GM21786 (cell line): ENCODE data around the gene ARFGEF2.
"Not testable (repeated sequence)": the region's sequence is repeated elsewhere in the genome, so short reads cannot be mapped to it uniquely, and the experiment has no call there.

Source experiments
- ATAC-seq: cut with Tn5 transposase; IDR thresholded peaks from one replicate; pipeline ENCODE4 v1.9.1; 2021; ENCODE audit not compliant: unreplicated experiment

Gene ARFGEF2

GRCh38 chr20:48949304-48950170 lies 28.0 kb downstream of the ARFGEF2 start:
- ATAC-seq, result no peak

DNA sequence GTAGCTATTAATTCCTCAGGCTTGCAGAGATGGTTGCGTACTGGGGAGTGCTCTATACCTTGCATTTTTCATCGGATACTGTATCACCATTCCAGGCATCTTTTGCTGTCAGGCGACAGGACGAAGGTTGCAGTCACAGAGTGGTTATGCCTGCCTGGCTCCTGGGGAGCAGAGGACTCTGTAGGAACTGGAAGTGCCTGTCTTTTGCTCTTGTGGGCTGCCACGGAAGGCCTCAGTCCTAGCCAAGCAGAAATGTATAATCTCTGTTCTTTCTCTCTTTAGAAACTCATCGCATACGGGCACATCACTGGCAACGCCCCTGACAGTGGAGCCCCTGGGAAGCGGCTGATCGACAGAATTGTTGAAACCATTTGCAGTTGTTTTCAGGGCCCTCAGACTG lies 29.5 kb downstream of the ARFGEF2 start:
- ATAC-seq, result no peak

- ATAC-seq, result no peak
Measured at GRCh38 chr20:48951646-48952045, 30.1 kb downstream of the ARFGEF2 start.

- no peak for ATAC-seq
Measured at GRCh38 chr20:48952656-48953055, 31.1 kb downstream of the ARFGEF2 start.

GRCh38 chr20:48953653-48954052 lies 32.1 kb downstream of the ARFGEF2 start:
- no peak for ATAC-seq

DNA sequence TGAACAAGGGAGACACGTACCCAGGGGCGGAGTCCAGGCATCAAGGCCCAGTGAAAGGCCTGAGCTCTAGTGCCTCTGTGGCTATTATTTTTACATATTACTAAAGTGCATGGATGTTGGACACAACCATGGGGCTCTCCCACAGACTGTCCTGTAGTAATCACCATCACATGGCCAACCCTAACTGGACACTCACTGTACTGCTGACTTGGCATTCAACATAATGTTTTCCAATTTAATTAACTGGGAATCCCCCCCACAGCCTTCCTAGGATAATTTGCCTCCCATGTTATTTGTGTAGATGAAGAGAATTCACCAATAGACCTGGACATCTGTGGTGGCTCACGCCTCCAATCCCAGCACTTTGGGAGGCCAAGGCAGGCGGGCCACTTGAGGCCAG lies 34.5 kb downstream of the ARFGEF2 start:
- ATAC-seq, result no peak

DNA sequence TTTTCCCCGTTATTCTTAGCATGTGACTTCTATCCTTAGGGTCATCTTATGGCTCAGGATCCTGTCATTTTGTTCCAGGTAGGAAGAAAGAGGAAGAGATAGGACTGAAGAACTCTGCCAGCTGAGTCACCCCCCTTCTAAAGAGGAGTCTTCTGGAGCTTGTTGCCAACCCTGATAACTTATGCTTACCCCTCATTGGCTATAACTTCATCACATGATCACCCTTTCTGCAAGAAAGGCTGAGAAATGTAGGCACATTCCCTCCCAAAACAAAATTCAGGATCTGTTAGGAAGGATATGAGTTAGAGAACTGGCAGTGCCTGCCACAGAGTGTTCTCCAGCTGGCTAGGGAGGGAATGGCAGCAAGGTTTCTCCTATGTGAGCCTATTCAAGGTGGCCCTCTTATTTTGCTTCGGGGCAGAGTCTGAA lies 35.6 kb downstream of the ARFGEF2 start:
- no peak for ATAC-seq

DNA sequence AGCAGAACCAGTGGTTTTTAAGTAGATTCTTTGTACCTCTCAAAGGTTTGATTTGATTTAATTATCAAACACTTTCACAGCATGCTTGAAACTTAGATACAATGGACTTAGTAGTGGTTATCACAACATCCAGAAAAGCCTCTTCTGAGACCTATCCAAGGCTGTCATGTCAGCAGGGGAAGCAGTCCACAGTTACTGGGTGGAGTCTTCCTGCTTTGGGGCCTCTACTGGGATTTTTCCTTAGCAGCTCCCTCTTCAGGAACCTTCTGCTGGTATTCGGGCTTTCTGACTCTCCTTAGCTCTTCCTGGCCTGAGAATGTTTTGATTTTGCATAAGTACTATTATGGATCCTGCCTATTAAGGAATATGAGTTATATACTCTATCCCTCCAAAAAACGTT lies 36.0 kb downstream of the ARFGEF2 start:
- ATAC-seq, result no peak

- ATAC-seq, result no peak
Measured at GRCh38 chr20:48958743-48959142, 37.2 kb downstream of the ARFGEF2 start.

- ATAC-seq, result no peak
Measured at GRCh38 chr20:48959899-48960550, 38.5 kb downstream of the ARFGEF2 start.

GRCh38 chr20:48962421-48962820 lies 40.9 kb downstream of the ARFGEF2 start:
- no peak for ATAC-seq

GRCh38 chr20:48962976-48963771 lies 41.7 kb downstream of the ARFGEF2 start:
- ATAC-seq, result no peak

DNA sequence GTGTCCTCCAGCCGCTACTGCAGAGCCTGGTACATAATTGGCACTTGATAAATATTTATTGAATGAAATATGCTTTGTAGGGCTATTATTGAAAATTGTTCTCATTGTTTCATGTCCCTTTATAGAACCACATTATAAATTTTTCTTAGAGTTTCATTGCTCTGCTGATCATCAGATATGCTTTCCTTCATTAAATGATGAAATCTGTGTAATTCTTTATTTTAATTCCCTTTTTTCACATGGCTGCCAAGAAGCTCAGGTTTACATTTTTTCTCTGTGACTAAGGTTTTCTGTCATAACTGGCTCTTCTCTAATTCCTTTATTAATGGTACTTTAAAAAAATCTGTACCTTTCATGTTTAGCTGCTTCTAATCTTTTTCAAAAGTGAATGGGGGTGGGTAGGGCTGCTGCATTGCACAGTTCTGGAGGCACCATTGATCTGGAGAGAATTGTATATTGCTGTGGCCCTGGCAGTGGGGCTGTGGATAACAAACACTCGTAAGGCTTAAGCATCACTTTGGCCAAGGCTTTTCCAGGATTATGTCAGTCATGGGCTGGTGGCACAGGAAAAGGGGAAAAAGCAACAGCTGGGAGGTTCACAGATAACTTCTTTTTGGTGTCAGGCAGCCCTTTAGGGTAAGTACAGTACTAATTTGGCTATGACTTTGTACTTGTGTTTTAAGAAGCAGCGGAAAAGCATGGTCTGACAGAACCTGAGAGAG lies 43.8 kb downstream of the ARFGEF2 start:
- ATAC-seq, result no peak

DNA sequence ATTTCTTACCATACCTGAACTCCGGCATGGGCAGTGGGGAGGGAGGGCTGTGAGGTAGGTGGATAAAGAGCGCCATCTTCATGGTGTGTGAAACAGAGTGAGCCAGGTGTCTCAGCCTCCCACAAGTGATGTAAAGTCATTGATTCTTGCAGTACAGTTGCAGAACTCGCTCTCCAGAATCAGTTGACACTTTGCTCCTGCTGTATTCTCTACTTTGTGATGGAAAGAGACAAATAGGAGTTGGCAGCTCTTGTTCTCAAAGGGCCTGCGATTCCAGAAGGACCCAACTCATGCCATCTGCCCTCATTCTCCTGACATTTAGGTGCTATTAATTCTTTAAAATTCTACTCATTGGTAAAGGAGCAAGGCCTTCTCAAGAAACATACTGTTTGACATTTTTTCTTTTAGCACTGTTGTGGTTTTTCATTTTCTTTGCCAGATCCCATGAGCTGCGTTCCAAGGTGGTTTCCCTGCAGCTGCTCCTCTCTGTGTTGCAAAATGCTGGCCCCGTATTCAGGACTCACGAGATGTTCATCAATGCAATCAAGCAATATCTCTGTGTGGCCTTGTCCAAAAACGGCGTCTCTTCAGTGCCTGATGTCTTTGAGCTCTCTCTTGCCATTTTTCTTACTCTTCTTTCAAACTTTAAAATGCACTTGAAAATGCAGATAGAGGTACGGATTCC lies 49.3 kb downstream of the ARFGEF2 start:
- no peak for ATAC-seq

- no peak for ATAC-seq
Measured at GRCh38 chr20:48971956-48972355, 50.4 kb downstream of the ARFGEF2 start.

- no peak for ATAC-seq
Measured at GRCh38 chr20:48972816-48973215, 51.3 kb downstream of the ARFGEF2 start.

DNA sequence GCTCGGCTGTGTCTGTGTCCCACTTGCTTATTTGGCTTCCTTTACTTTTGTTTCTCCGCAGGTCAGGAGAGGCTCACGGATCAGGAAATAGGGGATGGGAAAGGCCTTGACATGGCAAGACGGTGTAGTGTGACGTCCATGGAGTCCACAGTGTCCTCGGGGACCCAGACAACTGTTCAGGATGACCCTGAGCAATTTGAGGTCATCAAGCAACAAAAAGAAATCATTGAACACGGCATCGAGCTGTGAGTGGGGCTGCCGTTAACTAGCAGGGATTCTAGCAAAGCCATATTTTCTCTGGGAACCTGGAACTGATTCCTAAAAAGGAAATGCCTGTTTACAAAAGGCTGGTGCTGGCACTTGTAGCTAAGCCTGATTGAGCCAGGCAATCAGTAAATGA lies 54.4 kb downstream of the ARFGEF2 start:
- no peak for ATAC-seq

GRCh38 chr20:48979980-48980379 lies 58.5 kb downstream of the ARFGEF2 start:
- not testable (repeated sequence) for ATAC-seq

GRCh38 chr20:48983423-48984400 lies 62.2 kb downstream of the ARFGEF2 start:
- no peak for ATAC-seq
